ENCODE data around the gene MAN2A2.
"Not testable (repeated sequence)": the region's sequence is repeated elsewhere in the genome, so short reads cannot be mapped to it uniquely, and the experiment has no call there.

The MAN2A2 gene

DNA sequence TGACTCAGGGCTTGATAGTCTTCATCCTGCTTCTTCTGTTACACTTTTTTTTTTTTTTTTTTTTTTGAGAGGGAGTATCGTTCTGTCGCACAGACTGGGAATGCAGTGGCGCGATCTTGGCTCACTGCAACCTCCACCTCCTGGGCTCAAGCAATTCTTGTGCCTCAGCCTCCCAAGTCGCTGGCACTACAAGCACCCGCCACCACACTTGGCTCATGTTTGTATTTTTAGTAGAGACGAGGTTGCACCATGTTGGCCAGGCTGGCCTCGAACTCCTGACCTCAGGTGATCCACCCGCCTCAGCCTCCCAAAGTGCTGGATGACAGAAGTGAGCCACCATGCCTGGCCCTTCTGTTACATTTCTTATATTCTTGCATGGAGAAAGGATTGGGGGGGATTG is 28.1 kb upstream of the MAN2A2 start:
- not testable (repeated sequence) for H3K27me3 ChIP-seq (ENCODE audit: insufficient read depth, low read length); H2AFZ ChIP-seq (ENCODE audit: low read depth, low read length); H3K4me3 ChIP-seq (ENCODE audit: low read length); H3K9me3 ChIP-seq (ENCODE audit: low read length)
- Histone ChIP-seq H3K4me1 (ENCODE audit: insufficient read depth, low read length) (peaks cover 19% of the 10 kb centered on the region), H3K36me3 (ENCODE audit: insufficient read depth, low read length) (peaks cover 33% of the 10 kb centered on the region)

DNA sequence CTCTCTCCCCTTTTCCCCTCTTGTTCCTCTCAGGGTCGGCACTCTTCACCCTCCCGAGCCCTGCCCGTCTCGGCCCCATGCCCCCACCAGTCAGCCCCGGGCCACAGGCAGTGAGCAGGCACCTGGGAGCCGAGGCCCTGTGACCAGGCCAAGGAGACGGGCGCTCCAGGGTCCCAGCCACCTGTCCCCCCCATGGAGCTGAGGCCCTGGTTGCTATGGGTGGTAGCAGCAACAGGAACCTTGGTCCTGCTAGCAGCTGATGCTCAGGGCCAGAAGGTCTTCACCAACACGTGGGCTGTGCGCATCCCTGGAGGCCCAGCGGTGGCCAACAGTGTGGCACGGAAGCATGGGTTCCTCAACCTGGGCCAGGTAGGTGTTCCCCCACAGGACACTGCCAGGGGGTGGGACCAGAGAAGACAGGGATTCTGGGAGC is 27.5 kb upstream of the MAN2A2 start:
- H3K4me3 ChIP-seq (ENCODE audit: low read length): no peak overlapping the region
- no peaks in the 10 kb centered on the region for H3K9me3 ChIP-seq (ENCODE audit: low read length)
- H3K4me1 ChIP-seq (ENCODE audit: insufficient read depth, low read length): peaks cover 19% of the 10 kb centered on the region
- no peaks in the 10 kb centered on the region for H3K27me3 ChIP-seq (ENCODE audit: insufficient read depth, low read length)
- peaks cover 35% of the 10 kb centered on the region for H3K36me3 ChIP-seq (ENCODE audit: insufficient read depth, low read length)
- no peak overlapping the region for H2AFZ ChIP-seq (ENCODE audit: low read depth, low read length)

DNA sequence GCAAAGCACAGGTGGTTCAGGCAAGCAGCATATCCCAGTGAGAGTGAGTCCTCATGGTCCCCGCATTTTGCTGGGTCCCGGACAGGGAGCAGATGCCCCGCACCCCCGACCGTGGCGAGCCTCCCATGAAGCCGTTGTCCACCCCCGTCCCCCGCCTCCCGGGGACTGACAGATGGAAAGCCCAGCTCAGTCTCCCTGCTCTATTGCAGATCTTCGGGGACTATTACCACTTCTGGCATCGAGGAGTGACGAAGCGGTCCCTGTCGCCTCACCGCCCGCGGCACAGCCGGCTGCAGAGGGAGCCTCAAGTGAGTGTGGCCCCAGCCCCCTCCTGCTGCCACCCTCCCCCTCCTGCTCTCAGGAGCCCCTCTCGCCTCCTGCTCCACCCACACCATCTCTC is 27.1 kb upstream of the MAN2A2 start:
- H3K9me3 ChIP-seq (ENCODE audit: low read length): no peaks in the 10 kb centered on the region
- no peak overlapping the region for H2AFZ ChIP-seq (ENCODE audit: low read depth, low read length)
- peaks cover 19% of the 10 kb centered on the region for H3K4me1 ChIP-seq (ENCODE audit: insufficient read depth, low read length)
- H3K27me3 ChIP-seq (ENCODE audit: insufficient read depth, low read length): no peaks in the 10 kb centered on the region
- H3K36me3 ChIP-seq (ENCODE audit: insufficient read depth, low read length): peaks cover 37% of the 10 kb centered on the region
- no peak overlapping the region for H3K4me3 ChIP-seq (ENCODE audit: low read length)

DNA sequence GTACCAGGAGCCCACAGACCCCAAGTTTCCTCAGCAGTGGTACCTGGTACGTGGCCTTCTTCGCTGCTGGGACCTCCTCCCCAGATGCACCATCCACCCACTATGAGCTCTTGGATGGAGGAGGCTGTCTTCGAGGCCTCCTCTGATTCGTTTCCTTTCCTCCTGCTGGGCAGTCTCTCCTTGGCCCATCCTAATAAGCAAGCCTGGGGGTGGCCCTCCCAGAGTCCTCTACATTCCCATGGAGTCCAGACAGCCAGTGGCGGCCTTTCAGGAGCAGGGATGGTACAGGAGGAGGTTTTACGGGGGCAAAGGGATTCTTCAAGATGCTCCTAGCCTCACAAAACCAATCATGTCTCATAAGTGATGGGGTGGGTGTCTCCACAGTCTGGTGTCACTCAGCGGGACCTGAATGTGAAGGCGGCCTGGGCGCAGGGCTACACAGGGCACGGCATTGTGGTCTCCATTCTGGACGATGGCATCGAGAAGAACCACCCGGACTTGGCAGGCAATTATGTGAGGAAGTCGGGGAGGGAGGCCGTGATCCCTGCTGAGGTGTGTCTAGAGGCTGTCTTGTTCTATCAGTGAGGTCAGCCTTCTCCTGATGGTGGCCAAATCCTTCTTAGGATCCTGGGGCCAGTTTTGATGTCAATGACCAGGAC is 26.5 kb upstream of the MAN2A2 start:
- Histone ChIP-seq H3K9me3 (ENCODE audit: low read length) (no peaks in the 10 kb centered on the region), H3K4me3 (ENCODE audit: low read length) (no peak overlapping the region), H3K36me3 (ENCODE audit: insufficient read depth, low read length) (peaks cover 39% of the 10 kb centered on the region), H3K4me1 (ENCODE audit: insufficient read depth, low read length) (peaks cover 19% of the 10 kb centered on the region), H2AFZ (ENCODE audit: low read depth, low read length) (no peak overlapping the region), H3K27me3 (ENCODE audit: insufficient read depth, low read length) (no peaks in the 10 kb centered on the region)

DNA sequence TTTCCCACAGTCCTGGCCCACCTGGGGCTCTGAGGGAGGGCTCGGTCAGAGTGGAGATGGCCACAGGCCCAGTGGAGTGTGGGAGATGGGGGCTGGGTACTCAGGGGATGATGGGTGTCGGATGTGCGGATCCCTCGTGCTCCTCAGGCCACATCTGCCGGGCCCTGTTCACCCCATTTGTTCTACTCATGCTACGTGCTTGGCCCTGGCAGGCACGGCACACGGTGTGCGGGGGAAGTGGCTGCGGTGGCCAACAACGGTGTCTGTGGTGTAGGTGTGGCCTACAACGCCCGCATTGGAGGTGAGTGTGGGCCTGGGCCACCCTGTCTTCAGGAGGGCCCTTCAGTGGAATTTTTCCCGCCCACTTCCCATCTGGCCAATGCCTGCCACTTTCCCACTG is 25.8 kb upstream of the MAN2A2 start:
- Histone ChIP-seq H3K9me3 (ENCODE audit: low read length) (no peaks in the 10 kb centered on the region), H3K4me3 (ENCODE audit: low read length) (no peak overlapping the region), H3K36me3 (ENCODE audit: insufficient read depth, low read length) (peaks cover 39% of the 10 kb centered on the region), H3K27me3 (ENCODE audit: insufficient read depth, low read length) (no peaks in the 10 kb centered on the region), H2AFZ (ENCODE audit: low read depth, low read length) (no peak overlapping the region), H3K4me1 (ENCODE audit: insufficient read depth, low read length) (peaks cover 16% of the 10 kb centered on the region)

DNA sequence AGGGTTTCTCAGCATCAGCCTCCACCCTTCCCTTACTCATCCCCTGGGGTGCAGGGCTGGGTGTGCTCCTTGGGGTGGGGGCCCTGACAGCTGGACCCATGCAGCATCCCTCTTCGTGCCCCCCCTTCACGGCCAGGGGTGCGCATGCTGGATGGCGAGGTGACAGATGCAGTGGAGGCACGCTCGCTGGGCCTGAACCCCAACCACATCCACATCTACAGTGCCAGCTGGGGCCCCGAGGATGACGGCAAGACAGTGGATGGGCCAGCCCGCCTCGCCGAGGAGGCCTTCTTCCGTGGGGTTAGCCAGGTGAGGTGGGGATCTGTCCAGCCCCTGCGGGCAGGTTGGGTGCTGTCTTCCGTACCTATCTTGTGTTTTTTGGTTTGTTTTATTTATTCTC is 25.1 kb upstream of the MAN2A2 start:
- Histone ChIP-seq H3K36me3 (ENCODE audit: insufficient read depth, low read length) (peaks cover 39% of the 10 kb centered on the region), H3K4me1 (ENCODE audit: insufficient read depth, low read length) (peaks cover 9% of the 10 kb centered on the region), H3K9me3 (ENCODE audit: low read length) (no peaks in the 10 kb centered on the region)

DNA sequence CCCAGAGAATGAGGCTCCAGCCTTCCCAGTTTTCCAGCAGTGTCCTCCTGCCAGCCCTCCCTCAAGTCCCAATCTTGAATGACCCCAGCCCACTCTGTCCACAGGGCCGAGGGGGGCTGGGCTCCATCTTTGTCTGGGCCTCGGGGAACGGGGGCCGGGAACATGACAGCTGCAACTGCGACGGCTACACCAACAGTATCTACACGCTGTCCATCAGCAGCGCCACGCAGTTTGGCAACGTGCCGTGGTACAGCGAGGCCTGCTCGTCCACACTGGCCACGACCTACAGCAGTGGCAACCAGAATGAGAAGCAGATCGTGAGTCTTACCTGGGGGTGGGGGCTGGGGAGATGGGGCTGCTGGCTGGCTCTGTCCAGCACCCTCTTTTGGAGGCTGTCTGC is 24.4 kb upstream of the MAN2A2 start:
- Histone ChIP-seq H3K36me3 (ENCODE audit: insufficient read depth, low read length) (peaks cover 39% of the 10 kb centered on the region), H3K4me3 (ENCODE audit: low read length) (no peak overlapping the region), H3K9me3 (ENCODE audit: low read length) (no peaks in the 10 kb centered on the region), H3K27me3 (ENCODE audit: insufficient read depth, low read length) (no peaks in the 10 kb centered on the region), H2AFZ (ENCODE audit: low read depth, low read length) (no peak overlapping the region), H3K4me1 (ENCODE audit: insufficient read depth, low read length) (peaks cover 7% of the 10 kb centered on the region)

More for the DNA sequence above, 25.1 kb upstream of the MAN2A2 start:
- Histone ChIP-seq H3K4me3 (ENCODE audit: low read length) (no peak overlapping the region), H2AFZ (ENCODE audit: low read depth, low read length) (no peak overlapping the region), H3K27me3 (ENCODE audit: insufficient read depth, low read length) (no peaks in the 10 kb centered on the region)

DNA sequence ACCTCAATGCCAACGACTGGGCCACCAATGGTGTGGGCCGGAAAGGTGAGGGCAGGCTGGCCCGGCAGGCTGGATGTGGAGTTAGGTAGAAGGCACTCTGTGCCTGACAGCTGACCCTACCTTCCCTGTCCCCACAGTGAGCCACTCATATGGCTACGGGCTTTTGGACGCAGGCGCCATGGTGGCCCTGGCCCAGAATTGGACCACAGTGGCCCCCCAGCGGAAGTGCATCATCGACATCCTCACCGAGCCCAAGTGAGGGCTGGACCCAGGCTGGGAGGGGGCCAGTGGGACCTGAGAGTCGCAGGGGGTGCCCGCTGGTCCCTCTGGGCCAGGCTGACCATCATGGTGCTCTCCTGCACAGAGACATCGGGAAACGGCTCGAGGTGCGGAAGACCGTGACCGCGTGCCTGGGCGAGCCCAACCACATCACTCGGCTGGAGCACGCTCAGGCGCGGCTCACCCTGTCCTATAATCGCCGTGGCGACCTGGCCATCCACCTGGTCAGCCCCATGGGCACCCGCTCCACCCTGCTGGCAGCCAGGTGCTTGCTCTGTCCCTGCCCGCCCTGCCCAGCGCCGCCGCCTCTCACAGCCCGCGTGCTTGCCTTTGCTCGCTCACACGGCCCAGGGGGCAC is 23.3 kb upstream of the MAN2A2 start:
- no peaks in the 10 kb centered on the region for H3K9me3 ChIP-seq (ENCODE audit: low read length)
- no peaks in the 10 kb centered on the region for H3K27me3 ChIP-seq (ENCODE audit: insufficient read depth, low read length)
- H2AFZ ChIP-seq (ENCODE audit: low read depth, low read length): no peak overlapping the region
- H3K4me3 ChIP-seq (ENCODE audit: low read length): no peak overlapping the region
- peaks cover 39% of the 10 kb centered on the region for H3K36me3 ChIP-seq (ENCODE audit: insufficient read depth, low read length)
- no peaks in the 10 kb centered on the region for H3K4me1 ChIP-seq (ENCODE audit: insufficient read depth, low read length)

DNA sequence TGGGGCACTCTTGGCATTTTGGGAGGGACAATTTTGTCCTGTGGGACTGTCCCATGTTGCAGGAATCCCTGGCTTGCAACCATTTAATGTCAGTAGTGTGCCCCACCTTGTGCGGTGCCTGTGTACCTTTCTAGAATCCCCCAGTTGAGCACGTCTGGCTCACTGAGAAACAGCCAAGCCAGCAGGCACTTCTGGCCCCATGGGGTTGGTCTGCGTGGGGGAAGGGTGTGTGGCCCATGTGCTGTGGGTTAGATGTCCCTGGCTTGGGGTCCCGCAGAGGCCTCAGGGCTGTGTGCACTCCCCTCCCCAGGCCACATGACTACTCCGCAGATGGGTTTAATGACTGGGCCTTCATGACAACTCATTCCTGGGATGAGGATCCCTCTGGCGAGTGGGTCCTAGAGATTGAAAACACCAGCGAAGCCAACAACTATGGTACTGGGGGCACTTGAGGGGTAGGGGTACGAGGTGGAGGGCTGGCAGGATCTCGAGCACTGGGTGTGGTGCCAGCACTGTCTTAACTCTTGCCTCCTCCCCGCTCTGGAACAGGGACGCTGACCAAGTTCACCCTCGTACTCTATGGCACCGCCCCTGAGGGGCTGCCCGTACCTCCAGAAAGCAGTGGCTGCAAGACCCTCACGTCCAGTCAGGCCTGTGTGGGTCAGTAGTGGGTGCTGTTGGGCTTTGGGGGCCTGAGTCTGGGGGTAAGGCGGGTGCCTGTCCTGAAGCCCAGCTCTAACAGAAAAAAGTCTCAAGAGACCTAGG is 22.5 kb upstream of the MAN2A2 start:
- peaks cover under 1% of the 10 kb centered on the region for H3K4me1 ChIP-seq (ENCODE audit: insufficient read depth, low read length)
- no peaks in the 10 kb centered on the region for H3K9me3 ChIP-seq (ENCODE audit: low read length)
- peaks cover 39% of the 10 kb centered on the region for H3K36me3 ChIP-seq (ENCODE audit: insufficient read depth, low read length)
- no peaks in the 10 kb centered on the region for H3K27me3 ChIP-seq (ENCODE audit: insufficient read depth, low read length)
- no peak overlapping the region for H3K4me3 ChIP-seq (ENCODE audit: low read length)
- H2AFZ ChIP-seq (ENCODE audit: low read depth, low read length): no peak overlapping the region

DNA sequence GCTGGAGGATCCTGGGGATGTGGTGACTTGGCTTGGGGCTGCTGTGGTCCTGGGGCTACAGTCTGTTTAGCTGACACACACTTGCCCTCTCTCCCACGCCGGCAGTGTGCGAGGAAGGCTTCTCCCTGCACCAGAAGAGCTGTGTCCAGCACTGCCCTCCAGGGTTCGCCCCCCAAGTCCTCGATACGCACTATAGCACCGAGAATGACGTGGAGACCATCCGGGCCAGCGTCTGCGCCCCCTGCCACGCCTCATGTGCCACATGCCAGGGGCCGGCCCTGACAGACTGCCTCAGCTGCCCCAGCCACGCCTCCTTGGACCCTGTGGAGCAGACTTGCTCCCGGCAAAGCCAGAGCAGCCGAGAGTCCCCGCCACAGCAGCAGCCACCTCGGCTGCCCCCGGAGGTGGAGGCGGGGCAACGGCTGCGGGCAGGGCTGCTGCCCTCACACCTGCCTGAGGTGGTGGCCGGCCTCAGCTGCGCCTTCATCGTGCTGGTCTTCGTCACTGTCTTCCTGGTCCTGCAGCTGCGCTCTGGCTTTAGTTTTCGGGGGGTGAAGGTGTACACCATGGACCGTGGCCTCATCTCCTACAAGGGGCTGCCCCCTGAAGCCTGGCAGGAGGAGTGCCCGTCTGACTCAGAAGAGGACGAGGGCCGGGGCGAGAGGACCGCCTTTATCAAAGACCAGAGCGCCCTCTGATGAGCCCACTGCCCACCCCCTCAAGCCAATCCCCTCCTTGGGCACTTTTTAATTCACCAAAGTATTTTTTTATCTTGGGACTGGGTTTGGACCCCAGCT is 21.7 kb upstream of the MAN2A2 start:
- H3K4me1 ChIP-seq (ENCODE audit: insufficient read depth, low read length): peaks cover 3% of the 10 kb centered on the region
- H3K27me3 ChIP-seq (ENCODE audit: insufficient read depth, low read length): no peaks in the 10 kb centered on the region
- no peak overlapping the region for H3K4me3 ChIP-seq (ENCODE audit: low read length)
- peaks cover 34% of the 10 kb centered on the region for H3K36me3 ChIP-seq (ENCODE audit: insufficient read depth, low read length)
- H3K9me3 ChIP-seq (ENCODE audit: low read length): no peaks in the 10 kb centered on the region
- H2AFZ ChIP-seq (ENCODE audit: low read depth, low read length): no peak overlapping the region

DNA sequence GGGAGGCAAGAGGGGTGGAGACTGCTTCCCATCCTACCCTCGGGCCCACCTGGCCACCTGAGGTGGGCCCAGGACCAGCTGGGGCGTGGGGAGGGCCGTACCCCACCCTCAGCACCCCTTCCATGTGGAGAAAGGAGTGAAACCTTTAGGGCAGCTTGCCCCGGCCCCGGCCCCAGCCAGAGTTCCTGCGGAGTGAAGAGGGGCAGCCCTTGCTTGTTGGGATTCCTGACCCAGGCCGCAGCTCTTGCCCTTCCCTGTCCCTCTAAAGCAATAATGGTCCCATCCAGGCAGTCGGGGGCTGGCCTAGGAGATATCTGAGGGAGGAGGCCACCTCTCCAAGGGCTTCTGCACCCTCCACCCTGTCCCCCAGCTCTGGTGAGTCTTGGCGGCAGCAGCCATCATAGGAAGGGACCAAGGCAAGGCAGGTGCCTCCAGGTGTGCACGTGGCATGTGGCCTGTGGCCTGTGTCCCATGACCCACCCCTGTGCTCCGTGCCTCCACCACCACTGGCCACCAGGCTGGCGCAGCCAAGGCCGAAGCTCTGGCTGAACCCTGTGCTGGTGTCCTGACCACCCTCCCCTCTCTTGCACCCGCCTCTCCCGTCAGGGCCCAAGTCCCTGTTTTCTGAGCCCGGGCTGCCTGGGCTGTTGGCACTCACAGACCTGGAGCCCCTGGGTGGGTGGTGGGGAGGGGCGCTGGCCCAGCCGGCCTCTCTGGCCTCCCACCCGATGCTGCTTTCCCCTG is 21.0 kb upstream of the MAN2A2 start:
- Histone ChIP-seq H3K9me3 (ENCODE audit: low read length) (no peaks in the 10 kb centered on the region), H3K4me1 (ENCODE audit: insufficient read depth, low read length) (peaks cover 3% of the 10 kb centered on the region), H3K4me3 (ENCODE audit: low read length) (no peak overlapping the region), H2AFZ (ENCODE audit: low read depth, low read length) (no peak overlapping the region), H3K27me3 (ENCODE audit: insufficient read depth, low read length) (no peaks in the 10 kb centered on the region), H3K36me3 (ENCODE audit: insufficient read depth, low read length) (peaks cover 28% of the 10 kb centered on the region)

DNA sequence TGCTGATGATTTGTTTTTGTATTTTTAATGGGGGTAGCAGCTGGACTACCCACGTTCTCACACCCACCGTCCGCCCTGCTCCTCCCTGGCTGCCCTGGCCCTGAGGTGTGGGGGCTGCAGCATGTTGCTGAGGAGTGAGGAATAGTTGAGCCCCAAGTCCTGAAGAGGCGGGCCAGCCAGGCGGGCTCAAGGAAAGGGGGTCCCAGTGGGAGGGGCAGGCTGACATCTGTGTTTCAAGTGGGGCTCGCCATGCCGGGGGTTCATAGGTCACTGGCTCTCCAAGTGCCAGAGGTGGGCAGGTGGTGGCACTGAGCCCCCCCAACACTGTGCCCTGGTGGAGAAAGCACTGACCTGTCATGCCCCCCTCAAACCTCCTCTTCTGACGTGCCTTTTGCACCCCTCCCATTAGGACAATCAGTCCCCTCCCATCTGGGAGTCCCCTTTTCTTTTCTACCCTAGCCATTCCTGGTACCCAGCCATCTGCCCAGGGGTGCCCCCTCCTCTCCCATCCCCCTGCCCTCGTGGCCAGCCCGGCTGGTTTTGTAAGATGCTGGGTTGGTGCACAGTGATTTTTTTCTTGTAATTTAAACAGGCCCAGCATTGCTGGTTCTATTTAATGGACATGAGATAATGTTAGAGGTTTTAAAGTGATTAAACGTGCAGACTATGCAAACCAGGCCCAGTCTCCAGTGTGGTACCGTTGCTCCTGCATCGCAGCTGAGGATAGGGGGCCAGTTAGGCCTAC is 20.1 kb upstream of the MAN2A2 start:
- no peak overlapping the region for H2AFZ ChIP-seq (ENCODE audit: low read depth, low read length)
- H3K9me3 ChIP-seq (ENCODE audit: low read length): no peaks in the 10 kb centered on the region
- H3K36me3 ChIP-seq (ENCODE audit: insufficient read depth, low read length): peaks cover 20% of the 10 kb centered on the region
- H3K4me1 ChIP-seq (ENCODE audit: insufficient read depth, low read length): peaks cover 3% of the 10 kb centered on the region
- H3K27me3 ChIP-seq (ENCODE audit: insufficient read depth, low read length): no peaks in the 10 kb centered on the region
- no peak overlapping the region for H3K4me3 ChIP-seq (ENCODE audit: low read length)
